B cell (primary cell): Measurements from ENCODE around the gene PTPRN2. TPM values are rescaled to one million over a fixed set of nuclear protein-coding genes. Genes with fewer than 3 reads are reported as not detected.

ENCODE experiments used
- ATAC-seq: fragments of 200-7000 bp; cut with Tn5 transposase; one replicate; pipeline ENCODE4 v1.10.0; 2021; ENCODE audit warnings: low read depth, mild to moderate bottlenecking, moderate number of reproducible peaks, moderate library complexity
- CTCF ChIA-PET: fragments of 350-600 bp; sonication (Branson Sonifier 250); formaldehyde crosslinking; loops from one replicate; lab custom pipeline; 2021; ENCODE audit warnings: antibody characterized with exemption, inconsistent platforms; lab: Charles Lee
- POLR2A ChIA-PET: fragments of 350-600 bp; sonication (Branson Sonifier 250); formaldehyde crosslinking; loops from one replicate; lab custom pipeline; 2021; ENCODE audit warnings: antibody characterized with exemption; lab: Charles Lee
- DNase-seq: peaks from one replicate; pipeline ENCODE4 v3.0.0; 2013
- H2AFZ ChIP-seq: 2 replicates; pipeline ENCODE4 v1.6.1; 2012; ENCODE audit warnings: mild to moderate bottlenecking, low read depth, low read length; ENCODE audit not compliant: insufficient read depth, poor library complexity, severe bottlenecking
- H3K27ac ChIP-seq, 2 donors: 1 replicate in 1 of 2; 2 replicates in 1 of 2; pipeline ENCODE4 v1.5.1; 2012 to 2013; ENCODE audit warnings: low read length in 2 of 2, mild to moderate bottlenecking in 2 of 2, moderate library complexity in 1 of 2
- H3K27me3 ChIP-seq, 4 experiments: fragments of 200-600 bp in 1 of 4; sonication (generic) in 1 of 4; replicated peaks in 1 of 4; 1 replicate in 2 of 4; 2 replicates in 2 of 4; pipeline versions ENCODE4 v1.6.1 to v1.7.0; 2013 to 2016; ENCODE audit warnings: low read length in 3 of 4, mild to moderate bottlenecking in 2 of 4, mixed read lengths in 1 of 4, moderate library complexity in 1 of 4; ENCODE audit not compliant: insufficient read depth in 4 of 4, control insufficient read depth in 3 of 4; ENCODE audit errors: control extremely low read depth in 1 of 4
- H3K36me3 ChIP-seq, 2 experiments: replicated peaks in 1 of 2; 1 replicate in 1 of 2; 2 replicates in 1 of 2; pipeline versions ENCODE4 v1.6.1 to v1.7.1; 2013; ENCODE audit warnings: low read length in 1 of 2; ENCODE audit not compliant: insufficient read depth in 2 of 2, control insufficient read depth in 1 of 2; ENCODE audit errors: control extremely low read depth in 1 of 2, extremely low read depth in 1 of 2
- H3K4me1 ChIP-seq, 2 donors: fragments of 200-600 bp in 1 of 2; sonication (generic) in 1 of 2; 1 replicate in 1 of 2; 2 replicates in 1 of 2; pipeline versions ENCODE4 v1.5.1 to v1.6.1; 2013 to 2017; ENCODE audit warnings: low read length in 2 of 2; ENCODE audit not compliant: control insufficient read depth in 2 of 2, insufficient read depth in 2 of 2
- H3K4me2 ChIP-seq: replicated peaks from 2 replicates; pipeline ENCODE3; 2012; ENCODE audit warnings: mild to moderate bottlenecking, low read depth, low read length; ENCODE audit not compliant: poor library complexity, severe bottlenecking
- H3K4me3 ChIP-seq, 5 experiments: fragments of 200-600 bp in 1 of 5; sonication (generic) in 1 of 5; 1 replicate in 3 of 5; 2 replicates in 2 of 5; pipeline versions ENCODE4 v1.5.1 to v1.7.0; 2011 to 2016; ENCODE audit warnings: low read length in 4 of 5, mild to moderate bottlenecking in 4 of 5, low read depth in 2 of 5, control low read depth in 1 of 5, moderate library complexity in 1 of 5; ENCODE audit not compliant: insufficient read depth in 1 of 5; ENCODE audit errors: control extremely low read depth in 1 of 5, extremely low read depth in 1 of 5
- H3K79me2 ChIP-seq: fragments of 200-600 bp; sonication (generic); one replicate; pipeline ENCODE4 v1.6.0; 2016; ENCODE audit warnings: low read length; ENCODE audit not compliant: control insufficient read depth, insufficient read depth
- H3K9ac ChIP-seq: fragments of 200-600 bp; sonication (generic); 2 replicates; pipeline ENCODE4 v1.6.1; 2017; ENCODE audit warnings: mild to moderate bottlenecking, low read length, moderate library complexity
- H3K9me3 ChIP-seq, 3 donors: one replicate each; pipeline versions ENCODE4 v1.6.1 to v1.7.1; 2013; ENCODE audit warnings: low read length in 2 of 3; ENCODE audit not compliant: control insufficient read depth in 2 of 3, insufficient read depth in 1 of 3; ENCODE audit errors: control extremely low read depth in 1 of 3
- H4K20me1 ChIP-seq: 2 replicates; pipeline ENCODE4 v1.6.0; 2012; ENCODE audit warnings: mild to moderate bottlenecking, low read length; ENCODE audit not compliant: insufficient read depth, control insufficient read depth, poor library complexity, severe bottlenecking
- H3K27ac Mint-ChIP-seq: one replicate; pipeline ENCODE4 v1.8.0; 2021; ENCODE audit warnings: mixed read lengths
- H3K27me3 Mint-ChIP-seq: one replicate; pipeline ENCODE4 v1.8.0; 2021; ENCODE audit warnings: mixed read lengths
- H3K4me1 Mint-ChIP-seq: one replicate; pipeline ENCODE4 v1.8.0; 2021; ENCODE audit warnings: mixed read lengths
- H3K4me3 Mint-ChIP-seq: one replicate; pipeline ENCODE4 v1.8.0; 2021; ENCODE audit warnings: mixed read lengths
- H3K9me3 Mint-ChIP-seq: one replicate; pipeline ENCODE4 v1.8.0; 2022; ENCODE audit warnings: mixed read lengths; ENCODE audit not compliant: insufficient read depth
- CTCF ChIP-seq: fragments of 200-600 bp; IDR thresholded peaks from one replicate; pipeline ENCODE4 v1.8.0; 2022; ENCODE audit warnings: antibody characterized with exemption, mild to moderate bottlenecking
- EZH2 ChIP-seq: IDR thresholded peaks from 2 replicates; pipeline ENCODE4 v1.6.1; 2012; ENCODE audit warnings: borderline replicate concordance, low read depth, mild to moderate bottlenecking, moderate library complexity, low read length; ENCODE audit not compliant: insufficient read depth, poor library complexity, severe bottlenecking
- WGBS: methylation state at CpG from one replicate; pipeline ENCODE4 v1.1.5; 2013; ENCODE audit warnings: missing lambda C conversion rate; ENCODE audit not compliant: insufficient coverage; 5-methylcytosine and 5-hydroxymethylcytosine counted together
- intact Hi-C: fragments of 100-400 bp; cut with micrococcal nuclease; formaldehyde crosslinking; loops from one replicate; pipeline ENCODE4 v1.10.0; 2022
- polyA plus RNA-seq: library from polyadenylated mRNA; depleted of rRNA; stranded (reverse); fragments of >200 nt; gene quantifications from 2 replicates; pipeline ENCODE4 v1.2.3, GENCODE V29; 2012
- total RNA-seq, 2 donors: library from RNA; stranded (reverse); fragments of 120-200 nt in 1 of 2; gene quantifications; 1 replicate in 1 of 2; 2 replicates in 1 of 2; pipeline versions ENCODE4 v1.2.3 to v1.2.4, GENCODE V29; 2013 to 2022

The PTPRN2 gene
- total and polyA plus RNA-seq, 2 donors (not counting 1 experiment from before 2014, with no cell fraction given) = 2.0 to 5.0 TPM

- ATAC-seq (no peak), DNase-seq (no peak)
- Mint-ChIP-seq H3K4me3 (no peak overlapping the region), H3K9me3 (no peaks in the 10 kb centered on the region), H3K4me1 (no peaks in the 10 kb centered on the region), H3K27me3 (no peaks in the 10 kb centered on the region), H3K27ac (no peak overlapping the region)
- 90% methylated on average over 19 of the region's 28 CpGs for WGBS
- no peak overlapping the region for H3K9ac ChIP-seq
- no peaks in the 10 kb centered on the region for H3K79me2 ChIP-seq
- H3K36me3 ChIP-seq = no peaks in the 10 kb centered on the region
- no peaks in the 10 kb centered on the region for H4K20me1 ChIP-seq
- no peak overlapping the region for H3K4me2 ChIP-seq
- intact Hi-C loops = no loop called here
- H3K27me3 ChIP-seq = no peaks in the 10 kb centered on the region
- no peak overlapping the region for H2AFZ ChIP-seq
- ChIA-PET CTCF (no interaction called here), POLR2A (no interaction called here)
- no peak overlapping the region for H3K4me3 ChIP-seq
- H3K9me3 ChIP-seq = peaks cover 0 to 44% (median 0%) of the 10 kb centered on the region in 3 donors
- H3K4me1 ChIP-seq = no peaks in the 10 kb centered on the region
- H3K27ac ChIP-seq = no peak overlapping the region
- TF ChIP-seq CTCF (no peak), EZH2 (no peak)
These were observed 340.5 kb downstream of the PTPRN2 start for GRCh38 chr7:158246960-158247673.

- DNase-seq (no peak), ATAC-seq (no peak)
- H3K9me3 ChIP-seq = peaks cover 0 to 37% (median 0%) of the 10 kb centered on the region in 3 donors
- WGBS = 92% methylated on average over 23 of the region's 24 CpGs
- Mint-ChIP-seq H3K4me1 (no peaks in the 10 kb centered on the region), H3K27me3 (no peaks in the 10 kb centered on the region), H3K27ac (no peak overlapping the region), H3K4me3 (no peak overlapping the region), H3K9me3 (no peaks in the 10 kb centered on the region)
- no peak for TF ChIP-seq CTCF
- no peak for TF ChIP-seq EZH2
- no peak overlapping the region for H3K4me3 ChIP-seq
- intact Hi-C loops = no loop called here
- H3K4me1 ChIP-seq = no peaks in the 10 kb centered on the region
- no peak overlapping the region for H3K4me2 ChIP-seq
- no peaks in the 10 kb centered on the region for H3K36me3 ChIP-seq
- ChIA-PET POLR2A (no interaction called here), CTCF (no interaction called here)
- no peak overlapping the region for H3K9ac ChIP-seq
- no peaks in the 10 kb centered on the region for H4K20me1 ChIP-seq
- no peaks in the 10 kb centered on the region for H3K27me3 ChIP-seq
- H3K79me2 ChIP-seq = no peaks in the 10 kb centered on the region
- no peak overlapping the region for H2AFZ ChIP-seq
- H3K27ac ChIP-seq = no peak overlapping the region
These were observed 341.2 kb downstream of the PTPRN2 start for GRCh38 chr7:158246272-158246959.
